ENCODE data around the gene CFAP46. TPM values are rescaled to one million over a fixed set of nuclear protein-coding genes. Genes with fewer than 3 reads are reported as not detected.

The CFAP46 gene
- total RNA-seq, 1 donor from 2014 or later, result 15.4 TPM

DNA sequence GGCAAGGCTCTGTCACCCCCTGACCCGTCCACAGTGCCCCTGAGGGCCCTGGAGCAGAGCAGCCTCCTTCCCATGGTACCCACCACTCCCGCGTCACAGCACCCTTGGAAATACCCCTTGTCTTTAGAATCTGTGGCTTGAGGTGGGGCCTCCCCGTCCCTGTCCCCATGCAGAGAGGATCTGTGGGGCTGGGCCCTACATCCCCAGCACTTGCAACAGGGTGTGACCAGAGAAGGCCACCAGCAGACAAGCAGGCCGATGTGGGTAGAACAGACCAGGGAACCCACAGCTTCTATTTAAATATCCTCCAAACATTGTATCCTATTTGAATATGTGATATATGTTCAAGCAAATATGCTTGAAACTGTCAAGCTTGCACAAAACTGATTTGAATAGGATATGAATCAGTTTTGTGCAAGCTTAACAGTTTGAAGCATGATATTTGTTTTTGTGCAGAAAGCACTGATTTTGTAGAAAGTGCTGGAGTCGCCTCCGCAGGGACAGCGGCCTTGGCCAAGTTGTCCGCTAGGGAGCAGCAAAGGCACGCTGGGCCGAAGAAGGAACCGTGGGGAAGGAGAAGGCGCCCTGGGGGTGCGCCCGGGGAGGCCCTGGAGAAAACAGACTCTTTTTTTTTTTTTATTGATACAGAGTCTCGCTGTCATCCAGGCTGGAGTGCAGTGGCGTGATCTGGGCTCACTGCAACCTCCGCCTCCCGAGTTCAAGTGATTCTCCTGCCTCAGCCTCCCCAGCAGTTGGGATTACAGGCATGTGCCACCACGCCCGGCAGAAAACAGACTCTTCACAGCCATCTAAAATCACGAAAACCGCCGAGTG, 2.2 kb downstream of the CFAP46 start:
- Mint-ChIP-seq H3K27me3 (peaks cover 16% of the 10 kb centered on the region), H3K9me3 (ENCODE audit: low read depth) (no peaks in the 10 kb centered on the region), H3K36me3 (ENCODE audit: insufficient read depth) (peaks cover 3% of the 10 kb centered on the region)

DNA sequence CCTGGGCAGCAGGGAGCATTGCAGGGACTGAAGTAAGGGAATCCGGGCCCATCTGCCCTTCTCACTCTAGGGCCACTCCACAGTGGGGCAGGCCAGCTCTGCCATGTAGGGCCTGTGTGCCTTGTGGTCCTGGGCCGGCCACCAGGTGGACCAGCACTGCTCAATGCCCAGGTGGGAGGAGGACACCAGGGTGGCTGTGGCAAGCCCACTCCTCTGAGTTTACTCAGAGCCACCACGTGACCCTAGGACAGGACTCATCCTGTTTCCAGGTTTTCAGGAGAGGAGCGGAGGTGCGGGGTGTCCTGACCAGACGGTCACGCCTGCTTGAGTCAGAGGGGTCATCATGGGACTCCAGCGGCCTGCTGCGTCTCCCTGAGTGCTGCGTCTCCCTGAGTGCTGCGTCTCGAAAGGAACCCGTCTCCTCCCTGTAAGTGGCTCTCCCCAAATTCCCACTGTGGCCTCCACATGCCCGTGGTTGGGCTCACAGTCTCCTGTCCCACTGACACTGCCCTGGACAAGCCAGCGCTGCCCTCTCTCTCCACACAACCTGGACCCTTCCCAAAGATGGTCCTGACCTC, 2.9 kb downstream of the CFAP46 start:
- H3K36me3 Mint-ChIP-seq (ENCODE audit: insufficient read depth), result peaks cover 3% of the 10 kb centered on the region
- no peak overlapping the region for H3K4me3 Mint-ChIP-seq (ENCODE audit: low read depth)
- H3K27ac Mint-ChIP-seq, result no peak overlapping the region
- H3K9me3 Mint-ChIP-seq (ENCODE audit: low read depth), result no peaks in the 10 kb centered on the region
- no peak for DNase-seq (ENCODE audit: low spot score, unreplicated experiment)
- H3K27me3 Mint-ChIP-seq, result peaks cover 9% of the 10 kb centered on the region
- TF ChIP-seq, protein P1, sequence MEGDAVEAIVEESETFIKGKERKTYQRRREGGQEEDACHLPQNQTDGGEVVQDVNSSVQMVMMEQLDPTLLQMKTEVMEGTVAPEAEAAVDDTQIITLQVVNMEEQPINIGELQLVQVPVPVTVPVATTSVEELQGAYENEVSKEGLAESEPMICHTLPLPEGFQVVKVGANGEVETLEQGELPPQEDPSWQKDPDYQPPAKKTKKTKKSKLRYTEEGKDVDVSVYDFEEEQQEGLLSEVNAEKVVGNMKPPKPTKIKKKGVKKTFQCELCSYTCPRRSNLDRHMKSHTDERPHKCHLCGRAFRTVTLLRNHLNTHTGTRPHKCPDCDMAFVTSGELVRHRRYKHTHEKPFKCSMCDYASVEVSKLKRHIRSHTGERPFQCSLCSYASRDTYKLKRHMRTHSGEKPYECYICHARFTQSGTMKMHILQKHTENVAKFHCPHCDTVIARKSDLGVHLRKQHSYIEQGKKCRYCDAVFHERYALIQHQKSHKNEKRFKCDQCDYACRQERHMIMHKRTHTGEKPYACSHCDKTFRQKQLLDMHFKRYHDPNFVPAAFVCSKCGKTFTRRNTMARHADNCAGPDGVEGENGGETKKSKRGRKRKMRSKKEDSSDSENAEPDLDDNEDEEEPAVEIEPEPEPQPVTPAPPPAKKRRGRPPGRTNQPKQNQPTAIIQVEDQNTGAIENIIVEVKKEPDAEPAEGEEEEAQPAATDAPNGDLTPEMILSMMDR (IDR thresholded peaks at IDR 0.05; ENCODE audit: unreplicated experiment), result no peak
- peaks cover 7% of the 10 kb centered on the region for H3K4me1 Mint-ChIP-seq (ENCODE audit: low read depth)

More for the DNA sequence above, 2.2 kb downstream of the CFAP46 start:
- TF ChIP-seq, protein P1 (IDR thresholded peaks at IDR 0.05; ENCODE audit: unreplicated experiment), result peak; percentile 84
- DNase-seq (ENCODE audit: low spot score, unreplicated experiment), result peak; percentile 39
- Mint-ChIP-seq H3K4me1 (ENCODE audit: low read depth) (peaks cover 7% of the 10 kb centered on the region), H3K4me3 (ENCODE audit: low read depth) (peak overlapping the region; percentile 38), H3K27ac (no peak overlapping the region)

DNA sequence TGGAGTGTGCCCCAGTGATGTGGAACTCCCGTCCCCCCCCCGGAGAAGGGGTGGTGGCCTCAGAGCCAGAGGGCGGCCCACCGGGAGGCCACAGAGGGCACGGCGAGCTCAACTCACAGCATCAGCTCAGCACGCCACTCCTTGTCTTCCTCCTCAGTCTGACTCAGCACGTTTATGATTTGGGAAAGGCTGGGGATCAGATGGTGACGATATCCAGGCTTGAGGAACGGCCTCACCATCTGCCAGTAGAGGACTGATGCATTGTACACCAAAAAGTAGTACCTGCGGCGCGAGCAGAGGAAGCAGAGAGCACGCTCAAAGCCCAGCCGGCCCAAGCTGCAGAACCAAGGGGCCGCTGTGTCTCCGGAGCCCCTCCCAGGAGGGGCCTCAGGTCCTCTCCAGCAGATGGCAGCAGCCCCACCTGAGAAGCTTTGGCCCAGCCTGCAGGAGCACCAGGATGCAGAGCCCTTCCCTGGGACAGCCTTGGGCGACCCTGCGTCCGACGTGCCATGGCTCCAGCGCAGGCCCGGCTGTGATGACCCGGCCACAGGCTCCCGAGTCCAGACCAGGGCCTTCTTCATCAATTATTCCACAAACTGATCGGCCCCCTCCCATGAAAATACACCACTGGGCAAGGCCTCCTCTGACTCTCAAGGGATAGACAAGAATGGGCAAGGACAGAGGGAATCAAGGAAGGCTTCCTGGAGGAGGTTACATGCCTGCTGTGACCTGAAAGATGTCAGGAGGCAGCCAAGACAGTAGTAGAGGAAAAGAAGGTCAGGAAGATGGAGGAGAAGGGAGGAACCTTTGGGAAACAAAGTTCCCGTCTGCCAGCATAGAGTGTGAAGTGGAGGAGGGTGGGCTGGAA, 3.7 kb downstream of the CFAP46 start:
- Mint-ChIP-seq H3K9me3 (ENCODE audit: low read depth) (no peaks in the 10 kb centered on the region), H3K4me1 (ENCODE audit: low read depth) (peaks cover 7% of the 10 kb centered on the region), H3K27ac (no peak overlapping the region), H3K4me3 (ENCODE audit: low read depth) (no peak overlapping the region), H3K36me3 (ENCODE audit: insufficient read depth) (peaks cover 3% of the 10 kb centered on the region), H3K27me3 (peaks cover 4% of the 10 kb centered on the region)
- TF ChIP-seq, protein P1 (IDR thresholded peaks at IDR 0.05; ENCODE audit: unreplicated experiment), result peak; percentile 48
- no peak for DNase-seq (ENCODE audit: low spot score, unreplicated experiment)

DNA sequence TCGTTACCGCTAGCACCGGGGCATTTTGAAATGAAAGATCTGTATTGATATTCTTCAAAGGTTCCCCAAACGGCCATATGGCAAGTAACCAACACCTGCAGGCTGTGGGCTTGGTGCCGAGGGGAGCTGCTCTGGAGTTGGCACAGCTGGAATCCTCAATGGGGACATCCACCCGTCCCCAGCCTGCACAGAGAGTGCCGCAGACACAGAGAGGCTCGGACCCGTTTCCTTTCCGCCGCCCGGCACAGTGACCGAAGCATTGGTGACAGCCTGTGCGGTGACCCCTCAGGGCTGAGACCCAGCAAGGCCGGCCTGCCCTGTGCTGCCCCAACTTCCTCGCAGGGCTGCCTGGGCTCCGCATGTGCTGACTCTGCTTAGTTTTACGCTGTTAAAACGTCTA, 4.5 kb downstream of the CFAP46 start:
- Mint-ChIP-seq H3K4me1 (ENCODE audit: low read depth) (peaks cover 7% of the 10 kb centered on the region), H3K27ac (no peak overlapping the region), H3K4me3 (ENCODE audit: low read depth) (no peak overlapping the region), H3K27me3 (peaks cover 3% of the 10 kb centered on the region), H3K36me3 (ENCODE audit: insufficient read depth) (peaks cover 3% of the 10 kb centered on the region), H3K9me3 (ENCODE audit: low read depth) (no peaks in the 10 kb centered on the region)
- DNase-seq (ENCODE audit: low spot score, unreplicated experiment), result no peak
- TF ChIP-seq, protein P1 (IDR thresholded peaks at IDR 0.05; ENCODE audit: unreplicated experiment), result no peak

DNA sequence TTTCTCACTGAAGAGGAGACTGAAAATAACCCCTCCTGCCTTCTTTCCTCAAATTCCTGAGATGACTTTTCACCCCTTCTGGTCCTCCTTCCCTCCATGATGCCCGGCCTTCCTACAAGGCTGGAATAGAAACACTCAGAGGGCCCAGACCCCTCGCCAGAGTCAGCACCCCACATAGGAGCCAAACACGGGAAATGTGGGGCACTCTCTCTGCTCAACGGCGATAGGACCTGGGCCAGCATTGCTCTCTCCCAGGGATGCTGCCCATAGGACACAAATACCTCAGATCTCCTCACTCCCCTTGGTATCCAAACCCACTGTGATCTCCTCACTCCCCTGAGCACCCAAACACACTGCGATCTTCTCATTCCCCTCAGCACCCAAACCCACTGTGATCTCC, 7.4 kb downstream of the CFAP46 start:
- Mint-ChIP-seq H3K4me1 (ENCODE audit: low read depth) (no peaks in the 10 kb centered on the region), H3K36me3 (ENCODE audit: insufficient read depth) (peaks cover 3% of the 10 kb centered on the region)
- TF ChIP-seq, protein P1 (IDR thresholded peaks at IDR 0.05; ENCODE audit: unreplicated experiment), result no peak

More for the DNA sequence above, 7.4 kb downstream of the CFAP46 start:
- no peak for DNase-seq (ENCODE audit: low spot score, unreplicated experiment)
- Mint-ChIP-seq H3K4me3 (ENCODE audit: low read depth) (no peak overlapping the region), H3K27me3 (no peaks in the 10 kb centered on the region), H3K9me3 (ENCODE audit: low read depth) (no peaks in the 10 kb centered on the region), H3K27ac (no peak overlapping the region)
